ENCODE data around the gene SYNGR1.

- TF ChIP-seq CTCF (conservative IDR thresholded peaks at IDR 0.05; ENCODE audit: low read depth, low read length) (no peak), EZH2phosphoT487 (IDR thresholded peaks at IDR 0.05; ENCODE audit: borderline replicate concordance, low read length) (no peak), EZH2 (IDR thresholded peaks at IDR 0.05; ENCODE audit: low read length, unreplicated experiment) (no peak)
These were observed 34.2 kb downstream of the SYNGR1 start for GRCh38 chr22:39383841-39384625.

Measured in PC-3 (cell line).